A673 (cell line): ENCODE results near the gene C8G.

Experiments
- EZH2 ChIP-seq: fragments of 200-600 bp; sonication (generic); IDR thresholded peaks from 2 replicates; pipeline ENCODE4 v1.6.1; 2017; ENCODE audit warnings: borderline replicate concordance, low read depth, mild to moderate bottlenecking, mixed read lengths, antibody characterized with exemption, low read length; ENCODE audit not compliant: poor library complexity, severe bottlenecking
- TF ChIP-seq, protein P1 (sequence below): fragments of 300-800, 200-600 bp; sonication (generic); conservative IDR thresholded peaks from 2 replicates; pipeline ENCODE4 v1.5.1; 2017; ENCODE audit warnings: low read depth, mild to moderate bottlenecking, antibody characterized with exemption, low read length, moderate library complexity, mixed read lengths

DNA sequence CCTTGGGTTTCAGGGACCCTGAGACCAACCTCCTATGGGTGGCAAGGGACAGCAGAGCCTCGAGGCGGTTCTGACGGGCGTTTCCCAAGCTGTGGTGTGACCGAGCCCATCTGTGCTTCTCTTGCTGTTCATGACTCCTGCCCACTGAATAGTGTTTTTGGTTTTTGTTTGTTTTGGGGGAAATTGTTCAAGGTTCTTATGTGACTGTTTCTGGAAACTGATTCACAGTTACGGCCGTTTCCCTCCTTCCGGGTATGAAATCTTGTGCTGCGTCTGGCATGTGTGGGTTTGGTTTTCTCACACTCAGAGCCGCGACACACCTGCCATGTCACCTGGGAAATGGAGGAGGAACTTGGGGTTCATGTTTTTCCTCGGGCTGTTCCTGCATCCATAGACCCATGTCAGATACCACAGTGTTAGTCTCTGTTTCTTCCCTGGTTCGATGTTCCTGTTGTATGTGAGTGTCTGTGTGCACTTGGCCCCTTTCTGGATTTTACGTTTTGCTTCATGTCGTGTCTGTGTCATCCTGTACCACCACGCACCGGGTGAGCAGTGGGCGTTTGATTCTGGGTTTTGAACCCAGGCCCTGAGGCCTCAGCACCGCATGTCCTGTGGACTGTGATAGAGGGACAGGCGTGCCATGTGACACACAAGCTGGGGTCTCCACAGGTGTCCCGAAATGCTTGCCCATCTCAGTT, 29.3 kb upstream of the C8G start:
- TF ChIP-seq, protein P1, sequence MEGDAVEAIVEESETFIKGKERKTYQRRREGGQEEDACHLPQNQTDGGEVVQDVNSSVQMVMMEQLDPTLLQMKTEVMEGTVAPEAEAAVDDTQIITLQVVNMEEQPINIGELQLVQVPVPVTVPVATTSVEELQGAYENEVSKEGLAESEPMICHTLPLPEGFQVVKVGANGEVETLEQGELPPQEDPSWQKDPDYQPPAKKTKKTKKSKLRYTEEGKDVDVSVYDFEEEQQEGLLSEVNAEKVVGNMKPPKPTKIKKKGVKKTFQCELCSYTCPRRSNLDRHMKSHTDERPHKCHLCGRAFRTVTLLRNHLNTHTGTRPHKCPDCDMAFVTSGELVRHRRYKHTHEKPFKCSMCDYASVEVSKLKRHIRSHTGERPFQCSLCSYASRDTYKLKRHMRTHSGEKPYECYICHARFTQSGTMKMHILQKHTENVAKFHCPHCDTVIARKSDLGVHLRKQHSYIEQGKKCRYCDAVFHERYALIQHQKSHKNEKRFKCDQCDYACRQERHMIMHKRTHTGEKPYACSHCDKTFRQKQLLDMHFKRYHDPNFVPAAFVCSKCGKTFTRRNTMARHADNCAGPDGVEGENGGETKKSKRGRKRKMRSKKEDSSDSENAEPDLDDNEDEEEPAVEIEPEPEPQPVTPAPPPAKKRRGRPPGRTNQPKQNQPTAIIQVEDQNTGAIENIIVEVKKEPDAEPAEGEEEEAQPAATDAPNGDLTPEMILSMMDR: no peak
- no peak for TF ChIP-seq EZH2
